IMR-90 (cell line): ENCODE measurements around the gene RPS16. TPM values are rescaled to one million over a fixed set of nuclear protein-coding genes. Genes with fewer than 3 reads are reported as not detected.

Experiments
- BHLHE40 ChIP-seq: fragments of 150-350 bp; IDR thresholded peaks from 2 replicates; pipeline ENCODE4 v1.6.1; 2016; ENCODE audit warnings: mild to moderate bottlenecking, low read depth, low read length
- NFE2L2 ChIP-seq: fragments of 150-350 bp; IDR thresholded peaks from 2 replicates; pipeline ENCODE4 v1.6.1; 2016; ENCODE audit warnings: low read depth, mild to moderate bottlenecking, low read length
- USF2 ChIP-seq: fragments of 150-350 bp; IDR thresholded peaks from 2 replicates; pipeline ENCODE4 v1.6.1; 2017; ENCODE audit warnings: mild to moderate bottlenecking, antibody characterized with exemption, low read length, low read depth
- polyA plus RNA-seq, 3 experiments: library from polyadenylated mRNA; depleted of rRNA; stranded (reverse); fragments of >200 nt; gene quantifications; 2 replicates each; pipeline ENCODE4 v1.2.3, GENCODE V29; 2012; ENCODE audit warnings: low replicate concordance in 1 of 3
- total RNA-seq: library from RNA; depleted of rRNA; stranded (reverse); fragments of >200 nt; gene quantifications from 2 replicates; pipeline ENCODE4 v1.2.3, GENCODE V29; 2012

RPS16 gene
- total and polyA plus RNA-seq, 2 of the 4 experiments (the other 2 are of a cell fraction): 320 to 3,500 TPM

GRCh38 chr19:39397360-39398296 lies 38.1 kb downstream of the RPS16 start (continued):
- TF ChIP-seq USF2 (no peak), NFE2L2 (no peak), BHLHE40 (no peak)
